Measurements from ENCODE around the gene MUC6.

GRCh38 chr11:977830-978720, 58.4 kb downstream of the MUC6 start:
- TF ChIP-seq, protein P1, sequence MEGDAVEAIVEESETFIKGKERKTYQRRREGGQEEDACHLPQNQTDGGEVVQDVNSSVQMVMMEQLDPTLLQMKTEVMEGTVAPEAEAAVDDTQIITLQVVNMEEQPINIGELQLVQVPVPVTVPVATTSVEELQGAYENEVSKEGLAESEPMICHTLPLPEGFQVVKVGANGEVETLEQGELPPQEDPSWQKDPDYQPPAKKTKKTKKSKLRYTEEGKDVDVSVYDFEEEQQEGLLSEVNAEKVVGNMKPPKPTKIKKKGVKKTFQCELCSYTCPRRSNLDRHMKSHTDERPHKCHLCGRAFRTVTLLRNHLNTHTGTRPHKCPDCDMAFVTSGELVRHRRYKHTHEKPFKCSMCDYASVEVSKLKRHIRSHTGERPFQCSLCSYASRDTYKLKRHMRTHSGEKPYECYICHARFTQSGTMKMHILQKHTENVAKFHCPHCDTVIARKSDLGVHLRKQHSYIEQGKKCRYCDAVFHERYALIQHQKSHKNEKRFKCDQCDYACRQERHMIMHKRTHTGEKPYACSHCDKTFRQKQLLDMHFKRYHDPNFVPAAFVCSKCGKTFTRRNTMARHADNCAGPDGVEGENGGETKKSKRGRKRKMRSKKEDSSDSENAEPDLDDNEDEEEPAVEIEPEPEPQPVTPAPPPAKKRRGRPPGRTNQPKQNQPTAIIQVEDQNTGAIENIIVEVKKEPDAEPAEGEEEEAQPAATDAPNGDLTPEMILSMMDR (IDR thresholded peaks at IDR 0.05) = no peak
- no peak for TF ChIP-seq POLR2A (IDR thresholded peaks at IDR 0.05)
